ENCODE results near the gene ZNF496.

GRCh38 chr1:247290576-247290975 is 41.1 kb downstream of the ZNF496 start:
- TF ChIP-seq CTCF (IDR thresholded peaks at IDR 0.05; ENCODE audit: low read depth, low read length, poor library complexity, severe bottlenecking) (no peak), EZH2phosphoT487 (IDR thresholded peaks at IDR 0.05; ENCODE audit: borderline replicate concordance, low read length) (no peak)

Measured in DOHH2 (cell line).